PFSK-1 (cell line): ENCODE results near the gene COL23A1.

Experiments
- FOXP2 ChIP-seq: optimal IDR thresholded peaks from 2 replicates; pipeline ENCODE3; 2011; ENCODE audit warnings: borderline replicate concordance, control low read depth, inconsistent platforms; ENCODE audit not compliant: insufficient read depth; ENCODE audit errors: extremely low read length, extremely low read depth
- POLR2AphosphoS5 ChIP-seq: IDR thresholded peaks from 2 replicates; pipeline ENCODE4 v1.6.1; 2012; ENCODE audit warnings: low read depth, mild to moderate bottlenecking, control low read depth, low read length, moderate library complexity
- SIN3A ChIP-seq: IDR thresholded peaks from 2 replicates; pipeline ENCODE4 v1.6.1; 2012; ENCODE audit warnings: mild to moderate bottlenecking, low read length, moderate library complexity, borderline replicate concordance; ENCODE audit not compliant: insufficient read depth
- TAF1 ChIP-seq: IDR thresholded peaks from 2 replicates; pipeline ENCODE4 v1.6.1; 2012; ENCODE audit warnings: low read length, control low read depth, borderline replicate concordance; ENCODE audit not compliant: insufficient read depth
- TF ChIP-seq, protein P1 (sequence below), 2 experiments: IDR thresholded peaks; 2 replicates each; pipeline versions ENCODE4 v1.6.1 to v1.8.0; 2011 to 2012; ENCODE audit warnings: low read depth in 2 of 2, low read length in 2 of 2, control low read depth in 1 of 2, inconsistent platforms in 1 of 2, mild to moderate bottlenecking in 1 of 2, moderate library complexity in 1 of 2; ENCODE audit not compliant: insufficient read depth in 1 of 2

DNA sequence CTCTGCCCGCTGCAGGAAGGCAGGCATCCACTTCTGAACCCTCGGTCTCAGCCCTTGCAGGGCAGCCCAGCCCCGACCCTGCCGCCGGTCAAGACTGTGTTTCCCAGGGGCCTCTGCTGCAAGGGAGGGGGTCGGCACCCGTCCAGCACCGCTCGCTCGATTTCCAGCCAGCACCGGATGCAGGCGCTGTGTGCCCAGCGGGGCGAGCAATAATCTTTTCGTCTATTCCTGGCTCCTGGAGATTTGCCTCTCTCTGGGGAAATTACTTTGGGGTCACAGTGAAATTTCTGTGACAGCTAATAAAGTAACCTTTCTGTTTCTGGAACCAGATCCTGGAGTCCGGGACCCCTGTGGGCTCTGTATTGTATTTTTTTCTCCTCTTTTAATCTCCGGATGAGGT lies 155.3 kb downstream of the COL23A1 start:
- TF ChIP-seq, protein P1, sequence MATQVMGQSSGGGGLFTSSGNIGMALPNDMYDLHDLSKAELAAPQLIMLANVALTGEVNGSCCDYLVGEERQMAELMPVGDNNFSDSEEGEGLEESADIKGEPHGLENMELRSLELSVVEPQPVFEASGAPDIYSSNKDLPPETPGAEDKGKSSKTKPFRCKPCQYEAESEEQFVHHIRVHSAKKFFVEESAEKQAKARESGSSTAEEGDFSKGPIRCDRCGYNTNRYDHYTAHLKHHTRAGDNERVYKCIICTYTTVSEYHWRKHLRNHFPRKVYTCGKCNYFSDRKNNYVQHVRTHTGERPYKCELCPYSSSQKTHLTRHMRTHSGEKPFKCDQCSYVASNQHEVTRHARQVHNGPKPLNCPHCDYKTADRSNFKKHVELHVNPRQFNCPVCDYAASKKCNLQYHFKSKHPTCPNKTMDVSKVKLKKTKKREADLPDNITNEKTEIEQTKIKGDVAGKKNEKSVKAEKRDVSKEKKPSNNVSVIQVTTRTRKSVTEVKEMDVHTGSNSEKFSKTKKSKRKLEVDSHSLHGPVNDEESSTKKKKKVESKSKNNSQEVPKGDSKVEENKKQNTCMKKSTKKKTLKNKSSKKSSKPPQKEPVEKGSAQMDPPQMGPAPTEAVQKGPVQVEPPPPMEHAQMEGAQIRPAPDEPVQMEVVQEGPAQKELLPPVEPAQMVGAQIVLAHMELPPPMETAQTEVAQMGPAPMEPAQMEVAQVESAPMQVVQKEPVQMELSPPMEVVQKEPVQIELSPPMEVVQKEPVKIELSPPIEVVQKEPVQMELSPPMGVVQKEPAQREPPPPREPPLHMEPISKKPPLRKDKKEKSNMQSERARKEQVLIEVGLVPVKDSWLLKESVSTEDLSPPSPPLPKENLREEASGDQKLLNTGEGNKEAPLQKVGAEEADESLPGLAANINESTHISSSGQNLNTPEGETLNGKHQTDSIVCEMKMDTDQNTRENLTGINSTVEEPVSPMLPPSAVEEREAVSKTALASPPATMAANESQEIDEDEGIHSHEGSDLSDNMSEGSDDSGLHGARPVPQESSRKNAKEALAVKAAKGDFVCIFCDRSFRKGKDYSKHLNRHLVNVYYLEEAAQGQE (IDR thresholded peaks at IDR 0.05; ENCODE audit: insufficient read depth in 1 of 2, low read depth in 2 of 2, low read length in 2 of 2) = no peak
- TF ChIP-seq TAF1 (no peak), POLR2AphosphoS5 (no peak), SIN3A (no peak), FOXP2 (no peak)
